ENCODE measurements around the gene LCOR. TPM values are rescaled to one million over a fixed set of nuclear protein-coding genes. Genes with fewer than 3 reads are reported as not detected.
"Not testable (repeated sequence)": the region's sequence is repeated elsewhere in the genome, so short reads cannot be mapped to it uniquely, and the experiment has no call there.

The LCOR gene
- total and polyA plus RNA-seq, 2 experiments from 2014 or later = 9.1 to 14.8 TPM

DNA sequence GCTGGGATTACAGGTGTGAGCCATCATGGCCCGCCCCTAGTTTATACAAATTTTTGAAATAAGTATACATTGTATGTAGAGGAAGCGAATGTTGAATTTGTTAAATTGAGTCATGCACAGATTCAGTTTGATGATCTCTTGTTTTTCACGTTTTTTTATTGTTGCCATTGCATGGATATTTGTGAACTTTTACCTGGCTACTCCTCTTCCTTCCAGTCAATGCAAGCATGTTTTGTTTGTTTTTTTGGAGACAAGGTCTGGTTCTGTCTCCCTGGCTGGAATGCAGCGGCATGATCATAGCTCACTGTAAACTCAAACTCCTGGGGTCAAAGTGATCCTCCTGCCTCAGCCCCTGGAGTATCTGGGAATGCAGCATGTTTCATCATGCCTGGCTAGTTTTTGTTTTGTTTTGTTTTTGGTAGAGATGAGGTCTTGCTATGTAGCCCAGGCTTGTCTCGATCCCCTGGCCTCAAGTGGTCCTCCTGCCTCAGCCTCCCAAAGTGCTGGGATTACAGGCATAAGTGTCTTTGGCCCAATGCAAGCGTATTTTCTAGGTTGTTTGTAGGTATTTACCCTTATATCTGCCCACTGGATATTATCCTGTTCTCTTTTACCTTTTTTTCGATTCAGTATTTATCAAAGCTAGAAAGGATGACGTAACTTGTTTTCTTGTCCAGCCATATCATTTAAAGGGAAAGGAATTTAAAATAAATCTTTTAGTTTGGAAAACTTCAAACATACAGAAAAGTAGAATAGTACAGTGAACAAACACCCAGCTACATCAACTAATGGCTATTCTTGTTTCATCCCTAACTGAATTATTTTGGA is 11.0 kb downstream of the LCOR start:
- Histone ChIP-seq H3K27me3 (replicated peaks; ENCODE audit: insufficient read depth) (no peaks in the 10 kb centered on the region), H3K9ac (no peak overlapping the region), H3K4me2 (ENCODE audit: unreplicated experiment) (no peak overlapping the region), H3K9me2 (ENCODE audit: insufficient read depth) (no peaks in the 10 kb centered on the region), H4K20me1 (ENCODE audit: insufficient read depth) (peaks cover 31% of the 10 kb centered on the region), H3K4me3 (no peak overlapping the region), H3K36me3 (ENCODE audit: low read depth) (no peaks in the 10 kb centered on the region), H3K9me3 (ENCODE audit: low read depth) (no peaks in the 10 kb centered on the region), H3K27ac (no peak overlapping the region), H2AFZ (no peak overlapping the region), H3K4me1 (ENCODE audit: insufficient read depth) (peaks cover 10% of the 10 kb centered on the region), H3K79me2 (ENCODE audit: insufficient read depth) (peaks cover 100% of the 10 kb centered on the region), H3F3A (ENCODE audit: insufficient read depth) (peaks cover 5% of the 10 kb centered on the region; the same call in 1 of the 2 replicates)
- no peak for DNase-seq
- WGBS, 2 experiments (ENCODE audit: low coverage in 1 of 2, low lambda C conversion rate in 2 of 2, missing lambda C conversion rate in 2 of 2) = 96 to 98% methylated on average over 8 of the region's 8 CpGs
- in situ Hi-C loops (cut with MboI) = no loop called here
- no peak for TF ChIP-seq EZH2phosphoT487 (IDR thresholded peaks at IDR 0.05; ENCODE audit: insufficient read depth, low read depth)
- TF ChIP-seq EZH2 (IDR thresholded peaks at IDR 0.05; ENCODE audit: insufficient read depth, poor library complexity, severe bottlenecking) = no peak

DNA sequence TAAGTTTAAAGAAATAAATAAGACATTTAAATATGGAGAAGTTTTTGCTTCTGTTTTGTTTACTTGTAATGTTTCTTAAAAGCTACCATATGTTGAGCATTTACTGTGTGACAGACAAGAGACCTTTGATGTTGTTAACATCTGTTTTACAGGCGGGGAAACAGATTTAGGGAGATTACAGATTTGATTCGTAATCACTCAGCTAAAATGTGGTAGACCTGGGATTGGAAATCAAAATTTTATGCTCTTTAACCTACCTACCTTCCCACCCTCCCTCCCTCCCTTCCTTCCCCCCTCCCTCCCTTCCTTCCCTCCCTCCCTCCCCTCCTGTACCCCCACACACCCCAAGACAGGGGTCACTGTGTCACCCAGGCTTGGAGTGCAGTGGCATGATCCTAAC is 11.7 kb downstream of the LCOR start:
- Histone ChIP-seq H4K20me1 (ENCODE audit: insufficient read depth) (peaks cover 24% of the 10 kb centered on the region), H3K27me3 (replicated peaks; ENCODE audit: insufficient read depth) (no peaks in the 10 kb centered on the region), H3K4me3 (no peak overlapping the region), H3K9me2 (ENCODE audit: insufficient read depth) (no peaks in the 10 kb centered on the region), H3K9ac (no peak overlapping the region), H3K9me3 (ENCODE audit: low read depth) (no peaks in the 10 kb centered on the region), H3F3A (ENCODE audit: insufficient read depth) (peaks cover 9% of the 10 kb centered on the region; the same call in 1 of the 2 replicates), H3K79me2 (ENCODE audit: insufficient read depth) (peaks cover 100% of the 10 kb centered on the region), H3K27ac (no peak overlapping the region), H3K4me2 (ENCODE audit: unreplicated experiment) (no peak overlapping the region), H2AFZ (no peak overlapping the region), H3K36me3 (ENCODE audit: low read depth) (no peaks in the 10 kb centered on the region), H3K4me1 (ENCODE audit: insufficient read depth) (peaks cover 17% of the 10 kb centered on the region)
- TF ChIP-seq EZH2 (IDR thresholded peaks at IDR 0.05; ENCODE audit: insufficient read depth, poor library complexity, severe bottlenecking) (no peak), EZH2phosphoT487 (IDR thresholded peaks at IDR 0.05; ENCODE audit: insufficient read depth, low read depth) (no peak)
- WGBS, 2 experiments (ENCODE audit: low coverage in 1 of 2, low lambda C conversion rate in 2 of 2, missing lambda C conversion rate in 2 of 2) = 92 to 93% methylated on average over 2 of the region's 2 CpGs
- no peak for DNase-seq
- in situ Hi-C loops (cut with MboI) = no loop called here

DNA sequence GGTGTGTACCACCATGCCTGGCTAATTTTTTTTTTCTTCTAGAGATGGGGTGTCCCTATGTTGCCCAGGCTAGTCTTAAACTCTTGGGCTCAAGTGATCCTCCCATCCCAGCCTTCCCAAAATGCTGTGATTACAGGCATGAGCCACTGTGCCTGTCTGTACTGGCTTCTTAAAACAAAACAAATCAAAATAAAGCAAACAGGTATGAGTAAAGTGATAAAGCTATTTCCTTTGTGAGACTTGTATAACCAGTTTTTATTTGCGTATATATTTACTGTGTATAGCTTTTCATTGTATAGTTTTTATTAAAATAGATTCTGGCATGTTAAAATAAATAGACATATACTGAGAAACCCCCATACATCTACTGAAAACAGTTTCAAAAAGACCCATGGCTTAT is 14.3 kb downstream of the LCOR start:
- Histone ChIP-seq H3K79me2 (ENCODE audit: insufficient read depth) (peaks cover 93% of the 10 kb centered on the region), H3K27me3 (replicated peaks; ENCODE audit: insufficient read depth) (no peaks in the 10 kb centered on the region), H3K9ac (no peak overlapping the region), H4K20me1 (ENCODE audit: insufficient read depth) (peaks cover 22% of the 10 kb centered on the region; the same call in 1 of the 2 replicates), H3K9me3 (ENCODE audit: low read depth) (no peaks in the 10 kb centered on the region), H3K4me1 (ENCODE audit: insufficient read depth) (peaks cover 23% of the 10 kb centered on the region), H3K4me2 (ENCODE audit: unreplicated experiment) (no peak overlapping the region), H2AFZ (no peak overlapping the region), H3K9me2 (ENCODE audit: insufficient read depth) (no peaks in the 10 kb centered on the region), H3K27ac (no peak overlapping the region), H3F3A (ENCODE audit: insufficient read depth) (peaks cover 20% of the 10 kb centered on the region), H3K36me3 (ENCODE audit: low read depth) (no peaks in the 10 kb centered on the region), H3K4me3 (no peak overlapping the region)
- in situ Hi-C loops (cut with MboI) = no loop called here
- WGBS, 2 experiments (ENCODE audit: low coverage in 1 of 2, low lambda C conversion rate in 2 of 2, missing lambda C conversion rate in 2 of 2) = 97% methylated on average over 1 of the region's 1 CpG
- TF ChIP-seq EZH2 (IDR thresholded peaks at IDR 0.05; ENCODE audit: insufficient read depth, poor library complexity, severe bottlenecking) = no peak
- TF ChIP-seq EZH2phosphoT487 (IDR thresholded peaks at IDR 0.05; ENCODE audit: insufficient read depth, low read depth) = no peak
- no peak for DNase-seq

DNA sequence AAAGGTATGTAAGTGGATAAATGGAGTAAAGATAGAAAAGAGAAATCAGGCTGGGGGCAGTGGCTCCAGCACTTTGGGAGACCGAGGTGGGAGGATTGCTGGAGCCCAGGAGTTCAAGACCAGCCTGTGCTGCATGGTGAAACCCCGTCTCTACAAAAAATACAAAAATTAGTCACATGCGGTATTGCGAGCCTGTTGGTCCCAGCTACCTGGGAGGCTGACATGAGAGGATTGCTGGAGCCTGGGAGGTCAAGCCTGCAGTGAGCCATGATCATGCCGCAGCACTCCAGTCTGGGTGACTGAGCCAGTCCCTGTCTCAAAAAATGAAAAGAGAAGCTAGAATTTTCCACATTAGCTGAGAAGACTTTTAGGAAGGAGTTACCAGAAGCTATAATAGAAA is 14.8 kb downstream of the LCOR start:
- Histone ChIP-seq H3K4me2 (ENCODE audit: unreplicated experiment) (no peak overlapping the region), H4K20me1 (ENCODE audit: insufficient read depth) (peaks cover 25% of the 10 kb centered on the region; the same call in 1 of the 2 replicates), H3K27me3 (replicated peaks; ENCODE audit: insufficient read depth) (no peaks in the 10 kb centered on the region), H3K79me2 (ENCODE audit: insufficient read depth) (peaks cover 93% of the 10 kb centered on the region), H3K4me3 (no peak overlapping the region), H2AFZ (no peak overlapping the region), H3K9me2 (ENCODE audit: insufficient read depth) (no peaks in the 10 kb centered on the region), H3K36me3 (ENCODE audit: low read depth) (no peaks in the 10 kb centered on the region), H3K9me3 (ENCODE audit: low read depth) (no peaks in the 10 kb centered on the region), H3K9ac (no peak overlapping the region), H3K4me1 (ENCODE audit: insufficient read depth) (peaks cover 28% of the 10 kb centered on the region), H3K27ac (no peak overlapping the region), H3F3A (ENCODE audit: insufficient read depth) (peaks cover 25% of the 10 kb centered on the region)
- 95 to 99% methylated on average over 5 of the region's 5 CpGs for WGBS, 2 experiments (ENCODE audit: low coverage in 1 of 2, low lambda C conversion rate in 2 of 2, missing lambda C conversion rate in 2 of 2)
- TF ChIP-seq EZH2 (IDR thresholded peaks at IDR 0.05; ENCODE audit: insufficient read depth, poor library complexity, severe bottlenecking) = no peak
- TF ChIP-seq EZH2phosphoT487 (IDR thresholded peaks at IDR 0.05; ENCODE audit: insufficient read depth, low read depth) = no peak
- in situ Hi-C loops (cut with MboI) = no loop called here
- no peak for DNase-seq

DNA sequence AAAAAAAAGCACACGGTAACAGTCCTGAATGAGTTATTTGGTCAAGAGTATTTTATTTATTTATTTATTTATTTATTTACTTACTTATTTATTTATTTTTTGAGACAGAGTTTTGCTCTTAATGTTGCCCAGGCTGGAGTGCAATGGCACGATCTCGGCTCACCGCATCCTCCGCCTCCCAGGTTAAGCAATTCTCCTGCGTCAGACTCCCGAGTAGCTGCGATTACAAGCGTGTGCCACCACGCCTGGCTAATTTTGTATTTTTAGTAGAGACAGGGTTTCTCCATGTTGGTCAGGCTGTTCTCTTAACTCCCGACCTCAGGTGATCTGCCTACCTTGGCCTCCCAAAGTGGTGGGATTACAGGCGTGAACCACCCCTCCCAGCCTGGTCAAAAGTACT is 15.3 kb downstream of the LCOR start:
- WGBS, 2 experiments (ENCODE audit: low coverage in 1 of 2, low lambda C conversion rate in 2 of 2, missing lambda C conversion rate in 2 of 2) = 99% methylated on average over 12 of the region's 12 CpGs
- in situ Hi-C loops (cut with MboI); H3K9me3 ChIP-seq (ENCODE audit: low read depth); H3K4me3 ChIP-seq; H3K9me2 ChIP-seq (ENCODE audit: insufficient read depth); H3K9ac ChIP-seq; DNase-seq; H3K27me3 ChIP-seq (replicated peaks; ENCODE audit: insufficient read depth); H3K27ac ChIP-seq; H3K4me2 ChIP-seq (ENCODE audit: unreplicated experiment); H3K36me3 ChIP-seq (ENCODE audit: low read depth); H2AFZ ChIP-seq: not testable (repeated sequence)
- peaks cover 25% of the 10 kb centered on the region; the same call in 1 of the 2 replicates for H4K20me1 ChIP-seq (ENCODE audit: insufficient read depth)
- H3K4me1 ChIP-seq (ENCODE audit: insufficient read depth) = peaks cover 32% of the 10 kb centered on the region
- H3K79me2 ChIP-seq (ENCODE audit: insufficient read depth) = peaks cover 93% of the 10 kb centered on the region
- peaks cover 30% of the 10 kb centered on the region for H3F3A ChIP-seq (ENCODE audit: insufficient read depth)

Data from GM23248 (cell line).